OCI-LY7 (cell line): ENCODE results near the gene SIGLEC12. TPM values are rescaled to one million over a fixed set of nuclear protein-coding genes. Genes with fewer than 3 reads are reported as not detected.

ENCODE experiments used
- BruUV-seq: library from RNA; stranded (reverse); fragments of 400-500 nt; replicated peaks from 2 replicates; lab custom pipeline; 2021; lab: Mats Ljungman, UMichigan
- CTCF ChIA-PET: fragments of 300-600 bp; sonication (Branson Sonifier 250); formaldehyde crosslinking; loops from one replicate; lab custom pipeline; 2022; ENCODE audit warnings: antibody characterized with exemption; ENCODE audit not compliant: unreplicated experiment; lab: Charles Lee
- POLR2A ChIA-PET: fragments of 300-600 bp; sonication (Branson Sonifier 250); formaldehyde crosslinking; loops from one replicate; lab custom pipeline; 2022; ENCODE audit warnings: antibody characterized with exemption; lab: Charles Lee
- DNase-seq: peaks from one replicate; pipeline ENCODE4 v3.0.0-alpha.2; 2015; ENCODE audit warnings: low spot score
- H2AFZ ChIP-seq: fragments of 200-600 bp; sonication (generic), shearing (Covaris generic); 2 replicates; pipeline ENCODE4 v1.6.1; 2014; ENCODE audit warnings: mild to moderate bottlenecking, antibody characterized with exemption, low read length, moderate library complexity
- H3K27ac ChIP-seq: fragments of 200-600 bp; sonication (generic); 2 replicates; pipeline ENCODE4 v1.5.1; 2014; ENCODE audit warnings: mixed run types, low read depth, mild to moderate bottlenecking, moderate library complexity, low read length, inconsistent platforms; ENCODE audit not compliant: poor library complexity, severe bottlenecking
- H3K36me3 ChIP-seq: fragments of 200-600 bp; sonication (generic); 2 replicates; pipeline ENCODE4 v1.6.1; 2014; ENCODE audit warnings: mild to moderate bottlenecking, antibody characterized with exemption, low read length, moderate library complexity, mixed read lengths; ENCODE audit not compliant: insufficient read depth
- H3K4me1 ChIP-seq: fragments of 200-600 bp; sonication (generic); 2 replicates; pipeline ENCODE4 v1.5.1; 2014; ENCODE audit warnings: mild to moderate bottlenecking, low read length; ENCODE audit not compliant: insufficient read depth, poor library complexity, severe bottlenecking
- H3K4me2 ChIP-seq: fragments of 200-600 bp; sonication (generic); 2 replicates; pipeline ENCODE4 v1.6.1; 2014; ENCODE audit warnings: mild to moderate bottlenecking, low read length
- H3K4me3 ChIP-seq: fragments of 200-600 bp; sonication (generic); 2 replicates; pipeline ENCODE4 v1.5.1; 2014; ENCODE audit warnings: mild to moderate bottlenecking, low read depth, low read length; ENCODE audit not compliant: poor library complexity, severe bottlenecking
- H3K79me2 ChIP-seq: fragments of 200-600 bp; sonication (generic); 2 replicates; pipeline ENCODE4 v1.6.1; 2016; ENCODE audit warnings: low read depth, mild to moderate bottlenecking, low read length, moderate library complexity, mixed read lengths; ENCODE audit not compliant: insufficient read depth
- H3K9me2 ChIP-seq: fragments of 200-600 bp; sonication (generic); 2 replicates; pipeline ENCODE4 v1.6.1; 2016; ENCODE audit warnings: mild to moderate bottlenecking, low read length, mixed read lengths; ENCODE audit not compliant: insufficient read depth
- H3K9me3 ChIP-seq: fragments of 200-600 bp; sonication (generic); 2 replicates; pipeline ENCODE4 v1.6.1; 2014; ENCODE audit warnings: mild to moderate bottlenecking, mixed run types, low read length, mixed read lengths
- H4K20me1 ChIP-seq: fragments of 200-600 bp; sonication (generic); 2 replicates; pipeline ENCODE4 v1.6.1; 2014; ENCODE audit warnings: mild to moderate bottlenecking, antibody characterized with exemption, low read length, moderate library complexity, mixed read lengths; ENCODE audit not compliant: insufficient read depth
- EZH2phosphoT487 ChIP-seq: fragments of 200-600 bp; sonication (generic); IDR thresholded peaks from 2 replicates; pipeline ENCODE4 v1.6.1; 2018; ENCODE audit warnings: low read depth, borderline replicate concordance, mild to moderate bottlenecking, mixed run types, antibody characterized with exemption, low read length, moderate library complexity, mixed read lengths
- intact Hi-C: fragments of 100-400 bp; cut with micrococcal nuclease; formaldehyde crosslinking; loops from one replicate; pipeline ENCODE4 v1.10.0; 2022; ENCODE audit not compliant: unreplicated experiment
- total RNA-seq, 2 experiments: library from RNA; depleted of rRNA in 1 of 2; stranded (reverse); fragments of >200 nt in 1 of 2; shearing (Covaris generic) in 1 of 2; gene quantifications; 2 replicates each; pipeline ENCODE4 v1.2.3, GENCODE V29; 2014 to 2022
- TF ChIP-seq, protein P1 (sequence below): fragments of 200-600 bp; sonication (generic); conservative IDR thresholded peaks from 2 replicates; pipeline ENCODE4 v1.5.1; 2014; ENCODE audit warnings: mild to moderate bottlenecking, antibody characterized with exemption, low read length, moderate library complexity, mixed read lengths

The SIGLEC12 gene
- total RNA-seq, 2 experiments from 2014 or later: not detected

DNA sequence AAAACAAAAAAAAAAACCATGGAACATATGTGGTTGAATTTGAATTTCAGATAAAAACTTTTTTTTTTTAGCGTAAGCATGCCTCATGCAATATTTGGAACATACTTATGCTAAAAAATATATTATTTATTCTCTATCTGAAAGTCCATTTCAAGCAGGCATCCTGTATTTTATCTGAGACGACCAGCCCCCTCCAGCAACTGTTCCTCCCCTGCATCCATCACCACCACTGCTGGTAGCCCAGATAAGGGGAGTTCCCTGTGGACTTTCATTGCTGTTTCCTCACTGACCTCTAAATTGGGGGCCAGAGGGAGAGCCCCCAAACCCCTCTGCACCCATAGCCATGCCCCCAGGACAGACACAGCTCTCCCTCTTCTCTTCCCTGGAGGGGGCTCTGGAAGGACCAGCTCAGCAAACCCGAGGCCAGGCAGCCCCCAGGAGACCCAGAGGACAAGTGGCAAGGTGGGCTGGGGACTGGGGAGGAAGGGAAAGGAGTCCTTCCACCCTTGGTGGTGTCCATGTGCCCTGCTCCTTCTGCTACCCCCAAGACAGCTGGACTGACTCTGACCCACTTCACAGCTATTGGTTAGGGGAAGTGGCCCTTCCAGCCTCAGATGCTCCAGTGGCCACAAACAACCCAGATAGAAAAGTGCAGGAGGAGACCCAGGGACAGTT, 6.6 kb upstream of the SIGLEC12 start:
- CTCF ChIA-PET: no interaction called here
- H3K27ac ChIP-seq: no peak overlapping the region

DNA sequence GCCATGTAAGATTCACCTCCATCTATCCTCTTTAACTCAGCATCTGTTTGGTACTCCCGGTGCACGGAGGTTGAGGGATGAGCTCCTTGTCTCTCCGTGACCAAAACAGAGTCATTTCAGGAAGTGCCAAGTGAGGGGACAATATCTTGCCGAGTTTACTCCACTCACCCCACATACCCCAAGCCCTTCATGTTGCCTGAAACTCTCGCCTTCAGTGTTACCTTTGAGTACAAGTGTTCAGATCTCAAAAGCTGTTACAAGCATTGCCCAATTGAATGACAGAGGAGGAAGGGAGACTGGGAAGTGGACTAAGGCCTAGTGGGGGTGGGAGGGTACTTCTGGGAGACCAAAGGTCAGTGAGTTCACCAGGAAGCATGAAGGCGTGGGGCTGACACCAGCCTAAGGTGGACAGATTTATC, 6.0 kb upstream of the SIGLEC12 start:
- no TSS peak for BruUV-seq
- intact Hi-C loops: no loop called here
- TF ChIP-seq, protein P1, sequence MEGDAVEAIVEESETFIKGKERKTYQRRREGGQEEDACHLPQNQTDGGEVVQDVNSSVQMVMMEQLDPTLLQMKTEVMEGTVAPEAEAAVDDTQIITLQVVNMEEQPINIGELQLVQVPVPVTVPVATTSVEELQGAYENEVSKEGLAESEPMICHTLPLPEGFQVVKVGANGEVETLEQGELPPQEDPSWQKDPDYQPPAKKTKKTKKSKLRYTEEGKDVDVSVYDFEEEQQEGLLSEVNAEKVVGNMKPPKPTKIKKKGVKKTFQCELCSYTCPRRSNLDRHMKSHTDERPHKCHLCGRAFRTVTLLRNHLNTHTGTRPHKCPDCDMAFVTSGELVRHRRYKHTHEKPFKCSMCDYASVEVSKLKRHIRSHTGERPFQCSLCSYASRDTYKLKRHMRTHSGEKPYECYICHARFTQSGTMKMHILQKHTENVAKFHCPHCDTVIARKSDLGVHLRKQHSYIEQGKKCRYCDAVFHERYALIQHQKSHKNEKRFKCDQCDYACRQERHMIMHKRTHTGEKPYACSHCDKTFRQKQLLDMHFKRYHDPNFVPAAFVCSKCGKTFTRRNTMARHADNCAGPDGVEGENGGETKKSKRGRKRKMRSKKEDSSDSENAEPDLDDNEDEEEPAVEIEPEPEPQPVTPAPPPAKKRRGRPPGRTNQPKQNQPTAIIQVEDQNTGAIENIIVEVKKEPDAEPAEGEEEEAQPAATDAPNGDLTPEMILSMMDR: no peak
- TF ChIP-seq EZH2phosphoT487: no peak
- no peaks in the 10 kb centered on the region for H3K9me3 ChIP-seq
- no peak overlapping the region for H3K4me3 ChIP-seq
- H3K27ac ChIP-seq: no peak overlapping the region
- H2AFZ ChIP-seq: no peak overlapping the region
- H3K4me2 ChIP-seq: no peak overlapping the region
- no peaks in the 10 kb centered on the region for H3K9me2 ChIP-seq
- ChIA-PET CTCF (no interaction called here), POLR2A (no interaction called here)
- no peaks in the 10 kb centered on the region for H3K79me2 ChIP-seq
- no peak for DNase-seq
- no peaks in the 10 kb centered on the region for H3K4me1 ChIP-seq
- H4K20me1 ChIP-seq: no peaks in the 10 kb centered on the region
- no peaks in the 10 kb centered on the region for H3K36me3 ChIP-seq

More for the DNA sequence above, 6.6 kb upstream of the SIGLEC12 start:
- no peaks in the 10 kb centered on the region for H3K9me3 ChIP-seq
- H3K9me2 ChIP-seq: no peaks in the 10 kb centered on the region
- no peak overlapping the region for H3K4me3 ChIP-seq
- H3K36me3 ChIP-seq: no peaks in the 10 kb centered on the region
- no peaks in the 10 kb centered on the region for H3K79me2 ChIP-seq
- TF ChIP-seq EZH2phosphoT487: no peak
- TF ChIP-seq, protein P1: no peak
- no peaks in the 10 kb centered on the region for H3K4me1 ChIP-seq
- H4K20me1 ChIP-seq: no peaks in the 10 kb centered on the region
- no peak overlapping the region for H2AFZ ChIP-seq
- POLR2A ChIA-PET: no interaction called here
- DNase-seq: no peak
- intact Hi-C loops: no loop called here
- H3K4me2 ChIP-seq: no peak overlapping the region
- no TSS peak for BruUV-seq

DNA sequence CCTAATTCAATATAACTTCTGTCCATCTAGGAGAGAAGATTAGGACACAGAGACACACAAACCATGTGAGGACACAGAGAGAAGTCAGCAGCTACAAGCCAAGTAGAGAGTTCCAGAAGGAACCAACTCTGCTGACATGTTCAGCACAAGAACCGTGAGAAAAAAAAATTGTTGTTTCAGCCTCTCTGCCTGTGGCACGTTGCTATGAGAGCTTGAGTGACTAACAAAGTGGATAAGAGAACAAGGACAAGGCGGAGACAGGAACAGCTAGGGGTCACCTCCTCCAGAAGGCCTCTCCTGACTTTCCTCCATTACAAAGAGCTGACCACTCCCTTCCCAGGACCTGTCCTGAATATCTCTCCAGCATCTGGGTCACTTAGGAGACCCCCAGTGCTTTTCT, 5.6 kb upstream of the SIGLEC12 start:
- TF ChIP-seq, protein P1: no peak
- no peak for TF ChIP-seq EZH2phosphoT487
- no peak overlapping the region for H2AFZ ChIP-seq
- intact Hi-C loops: no loop called here
- H3K4me1 ChIP-seq: no peaks in the 10 kb centered on the region
- ChIA-PET CTCF (no interaction called here), POLR2A (interaction anchor here (0.8 kb wide), 1 partner anchor 11 kb away, joined by 3 read pairs; no protein-coding TSS in a partner anchor)
- H3K79me2 ChIP-seq: no peaks in the 10 kb centered on the region
- no peaks in the 10 kb centered on the region for H3K36me3 ChIP-seq
- no TSS peak for BruUV-seq
- no peak overlapping the region for H3K27ac ChIP-seq
- H3K4me3 ChIP-seq: no peak overlapping the region
- DNase-seq: no peak
- no peaks in the 10 kb centered on the region for H4K20me1 ChIP-seq
- H3K9me2 ChIP-seq: no peaks in the 10 kb centered on the region
- no peaks in the 10 kb centered on the region for H3K9me3 ChIP-seq
- H3K4me2 ChIP-seq: no peak overlapping the region
